SH-SY5Y (cell line): ENCODE results near the gene ZNF816.

ENCODE experiments used
- GATA2 ChIP-seq: IDR thresholded peaks from 2 replicates; pipeline ENCODE4 v1.6.1; 2011; ENCODE audit warnings: mild to moderate bottlenecking, low read depth, low read length
- GATA3 ChIP-seq: IDR thresholded peaks from 2 replicates; pipeline ENCODE4 v1.6.1; 2011; ENCODE audit warnings: low read depth, mild to moderate bottlenecking, low read length, moderate library complexity

DNA sequence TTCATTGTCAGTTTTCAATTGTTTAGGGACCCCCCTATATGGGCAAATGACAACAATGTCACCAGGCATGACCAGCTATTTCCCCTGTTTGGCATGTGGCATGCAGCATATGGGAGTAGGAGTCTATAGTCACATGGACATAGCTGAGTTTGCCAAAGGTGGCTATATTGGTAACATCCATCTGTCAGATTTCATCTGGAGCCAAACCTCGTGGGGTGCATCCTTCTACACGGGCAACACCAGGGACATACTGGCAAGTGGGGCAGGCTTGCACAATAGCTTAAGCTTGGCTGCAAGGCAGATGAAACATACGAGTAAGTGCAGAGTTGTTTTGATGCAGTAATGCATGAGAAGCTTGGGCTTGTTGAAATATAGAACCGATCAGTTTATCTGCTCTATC, 24.5 kb upstream of the ZNF816 start:
- TF ChIP-seq GATA3 = no peak
- no peak for TF ChIP-seq GATA2
